ENCODE results near the gene SCYL3. TPM values are rescaled to one million over a fixed set of nuclear protein-coding genes. Genes with fewer than 3 reads are reported as not detected.

Gene SCYL3
- total RNA-seq, 2 experiments from 2014 or later, result 11.1 to 12.4 TPM

Other genes starting within 250 kb of the SCYL3 start
- 100 to 1,000 TPM; 103 to 110 TPM for gene SELL, start 182.3 kb downstream of the SCYL3 start, total RNA-seq
- not detected for gene SELE, start 159.8 kb downstream of the SCYL3 start, total RNA-seq
- 10 to 100 TPM; 10.8 to 10.9 TPM for gene METTL18, start 99.0 kb downstream of the SCYL3 start, total RNA-seq
- 10 to 100 TPM; 15.6 to 15.7 TPM for gene KIFAP3, start 180.8 kb upstream of the SCYL3 start, total RNA-seq

Data from activated CD4-positive, alpha-beta memory T cell treated with anti-CD3 and anti-CD28 coated beads for 36 hours (primary cell).